GM23338 (cell line): Measurements from ENCODE around the gene TPX2. TPM values are rescaled to one million over a fixed set of nuclear protein-coding genes. Genes with fewer than 3 reads are reported as not detected.

Experiments used
- ATAC-seq: fragments of 200-7000 bp; cut with Tn5 transposase; 3 replicates; pipeline ENCODE4 v1.9.1; 2020
- DNase-seq: peaks from one replicate; pipeline ENCODE4 v3.0.0-alpha.2; 2015; ENCODE audit warnings: low spot score
- H2AFZ ChIP-seq: fragments of 200-600 bp; sonication (generic); 2 replicates; pipeline ENCODE4 v1.8.0; 2016; ENCODE audit warnings: antibody characterized with exemption, mild to moderate bottlenecking, moderate library complexity
- H3F3A ChIP-seq: fragments of 200-600 bp; sonication (generic); replicated peaks from 2 replicates; pipeline ENCODE4 v1.8.0; 2017; ENCODE audit warnings: antibody characterized with exemption, mixed run types, low read depth
- H3K27ac ChIP-seq: fragments of 200-600 bp; sonication (generic); 2 replicates; pipeline ENCODE4 v1.6.1; 2016; ENCODE audit warnings: low read depth
- H3K27me3 ChIP-seq: fragments of 200-600 bp; sonication (generic); 2 replicates; pipeline ENCODE4 v1.8.0; 2016; ENCODE audit warnings: mild to moderate bottlenecking, mixed run types, moderate library complexity; ENCODE audit not compliant: insufficient read depth
- H3K36me3 ChIP-seq: fragments of 200-600 bp; sonication (generic); 2 replicates; pipeline ENCODE4 v1.8.0; 2016; ENCODE audit warnings: mild to moderate bottlenecking; ENCODE audit not compliant: insufficient read depth
- H3K4me1 ChIP-seq: fragments of 200-600 bp; sonication (generic); 2 replicates; pipeline ENCODE4 v1.8.0; 2016; ENCODE audit warnings: mild to moderate bottlenecking, moderate library complexity; ENCODE audit not compliant: insufficient read depth
- H3K4me2 ChIP-seq: fragments of 200-600 bp; sonication (generic); 2 replicates; pipeline ENCODE4 v1.7.1; 2017; ENCODE audit warnings: mixed run types
- H3K4me3 ChIP-seq: fragments of 200-600 bp; sonication (generic); 2 replicates; pipeline ENCODE4 v1.6.1; 2016; ENCODE audit warnings: mixed run types
- H3K79me2 ChIP-seq: fragments of 200-600 bp; sonication (generic); replicated peaks from 2 replicates; pipeline ENCODE4 v1.8.0; 2017; ENCODE audit warnings: mild to moderate bottlenecking; ENCODE audit not compliant: insufficient read depth
- H3K9me2 ChIP-seq: fragments of 200-600 bp; sonication (generic); 2 replicates; pipeline ENCODE4 v1.8.0; 2017; ENCODE audit not compliant: insufficient read depth
- H4K20me1 ChIP-seq: fragments of 200-600 bp; sonication (generic); replicated peaks from 2 replicates; pipeline ENCODE4 v1.8.0; 2017; ENCODE audit warnings: mild to moderate bottlenecking; ENCODE audit not compliant: insufficient read depth
- H3K27ac Mint-ChIP-seq: 2 replicates; pipeline ENCODE4 v1.8.0; 2020; ENCODE audit warnings: inconsistent platforms, mild to moderate bottlenecking, moderate library complexity, mixed read lengths
- H3K27me3 Mint-ChIP-seq: 3 replicates; pipeline ENCODE4 v1.8.0; 2022; ENCODE audit warnings: low read depth, mild to moderate bottlenecking, moderate library complexity, mixed read lengths, inconsistent platforms; ENCODE audit not compliant: insufficient read depth, poor library complexity
- H3K36me3 Mint-ChIP-seq: 3 replicates; pipeline ENCODE4 v1.8.0; 2021; ENCODE audit warnings: low read depth, mild to moderate bottlenecking, inconsistent platforms, moderate library complexity, mixed read lengths
- H3K4me1 Mint-ChIP-seq: 3 replicates; pipeline ENCODE4 v1.8.0; 2020; ENCODE audit warnings: mild to moderate bottlenecking, inconsistent platforms, mixed read lengths
- H3K4me3 Mint-ChIP-seq: 3 replicates; pipeline ENCODE4 v1.8.0; 2021; ENCODE audit warnings: moderate library complexity, mild to moderate bottlenecking, inconsistent platforms, mixed read lengths
- H3K9me3 Mint-ChIP-seq: 3 replicates; pipeline ENCODE4 v1.8.0; 2020; ENCODE audit warnings: moderate library complexity, mild to moderate bottlenecking, inconsistent platforms, mixed read lengths
- CREB1 ChIP-seq: fragments of 250-450 bp; sonication (Bioruptor Pico); IDR thresholded peaks from 2 replicates; pipeline ENCODE4 v1.5.0; 2020; ENCODE audit warnings: low read depth, mild to moderate bottlenecking, moderate library complexity
- CTCF ChIP-seq, 2 experiments: fragments of 200-600 bp in 1 of 2; sonication (generic) in 1 of 2; conservative IDR thresholded peaks; 2 replicates each; pipeline versions ENCODE4 v1.5.1 to v1.6.1; 2016 to 2017; ENCODE audit warnings: antibody characterized with exemption in 2 of 2, low read depth in 2 of 2, mild to moderate bottlenecking in 2 of 2, moderate library complexity in 1 of 2
- ETS1 ChIP-seq: IDR thresholded peaks from 2 replicates; pipeline ENCODE4 v1.6.1; 2016; ENCODE audit warnings: antibody characterized with exemption
- EZH2 ChIP-seq: fragments of 200-600 bp; sonication (generic); IDR thresholded peaks from one replicate; pipeline ENCODE4 v1.8.0; 2017; ENCODE audit warnings: antibody characterized with exemption, mild to moderate bottlenecking, low read depth; ENCODE audit not compliant: unreplicated experiment
- EZH2phosphoT487 ChIP-seq: fragments of 200-600 bp; sonication (generic); IDR thresholded peaks from one replicate; pipeline ENCODE4 v1.8.1; 2018; ENCODE audit warnings: antibody characterized with exemption; ENCODE audit not compliant: unreplicated experiment
- JUNB ChIP-seq: IDR thresholded peaks from one replicate; pipeline ENCODE4 v1.6.1; 2016; ENCODE audit warnings: antibody characterized with exemption; ENCODE audit not compliant: unreplicated experiment
- NANOG ChIP-seq: IDR thresholded peaks from 2 replicates; pipeline ENCODE4 v1.6.1; 2016; ENCODE audit warnings: antibody characterized with exemption, borderline replicate concordance
- POLR2AphosphoS5 ChIP-seq: IDR thresholded peaks from 2 replicates; pipeline ENCODE4 v1.6.1; 2016; ENCODE audit warnings: antibody characterized with exemption, low read depth
- REST ChIP-seq: IDR thresholded peaks from one replicate; pipeline ENCODE4 v1.6.1; 2018; ENCODE audit warnings: antibody characterized with exemption; ENCODE audit not compliant: unreplicated experiment
- STAT1 ChIP-seq: IDR thresholded peaks from one replicate; pipeline ENCODE4 v1.6.1; 2016; ENCODE audit warnings: antibody characterized with exemption; ENCODE audit not compliant: unreplicated experiment
- ZNF114 ChIP-seq: fragments of 250-450 bp; sonication (Bioruptor Pico); IDR thresholded peaks from 2 replicates; pipeline ENCODE4 v1.5.0; 2020; ENCODE audit warnings: mild to moderate bottlenecking, moderate library complexity
- ZNF331 ChIP-seq: fragments of 250-450 bp; sonication (Bioruptor Pico); IDR thresholded peaks from 2 replicates; pipeline ENCODE4 v1.5.0; 2020; ENCODE audit warnings: low read depth, mild to moderate bottlenecking, moderate library complexity
- ZNF462 ChIP-seq: fragments of 250-450 bp; sonication (Bioruptor Pico); IDR thresholded peaks from 2 replicates; pipeline ENCODE4 v1.5.0; 2020; ENCODE audit warnings: mild to moderate bottlenecking, moderate library complexity
- polyA plus RNA-seq: library from polyadenylated mRNA; unstranded; fragments of >200 nt; fragmentation: Nextera tagmentation; extraction: Ambion mirVana; gene quantifications from 2 replicates; pipeline ENCODE4 v1.2.1, GENCODE V29; 2016
- total RNA-seq: library from RNA; depleted of rRNA; stranded (reverse); fragments of >200 nt; shearing (Covaris generic); gene quantifications from 2 replicates; pipeline ENCODE4 v1.2.3, GENCODE V29; 2014

The TPX2 gene
- total and polyA plus RNA-seq, 2 experiments from 2014 or later = 101 to 159 TPM

- peaks cover 33% of the 10 kb centered on the region for H3K4me1 Mint-ChIP-seq
- H3K27me3 Mint-ChIP-seq = peaks cover 7% of the 10 kb centered on the region
- peak overlapping the region; percentile 28; the same call in 1 of the 2 replicates for H3K27ac ChIP-seq
- no peak for TF ChIP-seq EZH2phosphoT487
- TF ChIP-seq STAT1 = no peak
- no peak for TF ChIP-seq CREB1 (CRISPR knock-in tag)
- TF ChIP-seq REST = no peak
- no peak for TF ChIP-seq ETS1
- no peak for TF ChIP-seq EZH2
- no peak for TF ChIP-seq ZNF331 (CRISPR knock-in tag)
- TF ChIP-seq NANOG = no peak
- no peak for TF ChIP-seq ZNF114 (CRISPR knock-in tag)
- TF ChIP-seq ZNF462 (CRISPR knock-in tag) = no peak
- TF ChIP-seq CTCF (conservative IDR thresholded peaks at IDR 0.05; ENCODE audit: low read depth in 2 of 2) = no peak
- no peak for TF ChIP-seq JUNB
- no peak for TF ChIP-seq POLR2AphosphoS5
- H3K4me3 ChIP-seq = no peak overlapping the region
- H3K4me2 ChIP-seq = no peak overlapping the region
- peaks cover 100% of the 10 kb centered on the region for H3K79me2 ChIP-seq
- H3K4me1 ChIP-seq = peaks cover 30% of the 10 kb centered on the region
- no peaks in the 10 kb centered on the region for H3K9me3 Mint-ChIP-seq
- H3K36me3 ChIP-seq = peaks cover 4% of the 10 kb centered on the region; the same call in 1 of the 2 replicates
- H4K20me1 ChIP-seq = peaks cover 3% of the 10 kb centered on the region; the same call in 1 of the 2 replicates
- ATAC-seq = no peak
- no peak overlapping the region for H2AFZ ChIP-seq
- no peaks in the 10 kb centered on the region for H3K9me2 ChIP-seq
- peaks cover 35% of the 10 kb centered on the region for H3K36me3 Mint-ChIP-seq
- H3K27me3 ChIP-seq = no peaks in the 10 kb centered on the region
- no peak for DNase-seq
- no peak overlapping the region for H3K4me3 Mint-ChIP-seq
- no peak overlapping the region for H3K27ac Mint-ChIP-seq
- H3F3A ChIP-seq = peaks cover 21% of the 10 kb centered on the region; the same call in 1 of the 2 replicates
Observed at GRCh38 chr20:31705598-31706597, 33.2 kb upstream of the TPX2 start.
